GM20000 (cell line): ENCODE data around the gene SPATA24.

Source experiments
- DNase-seq: peaks from one replicate; pipeline ENCODE4 v3.0.0; 2012; ENCODE audit warnings: low spot score
- TF ChIP-seq, protein P1 (sequence below): IDR thresholded peaks from 2 replicates; pipeline ENCODE4 v1.5.1; 2012; ENCODE audit warnings: mild to moderate bottlenecking, control low read depth; ENCODE audit errors: extremely low read depth, missing control alignments

Gene SPATA24

DNA sequence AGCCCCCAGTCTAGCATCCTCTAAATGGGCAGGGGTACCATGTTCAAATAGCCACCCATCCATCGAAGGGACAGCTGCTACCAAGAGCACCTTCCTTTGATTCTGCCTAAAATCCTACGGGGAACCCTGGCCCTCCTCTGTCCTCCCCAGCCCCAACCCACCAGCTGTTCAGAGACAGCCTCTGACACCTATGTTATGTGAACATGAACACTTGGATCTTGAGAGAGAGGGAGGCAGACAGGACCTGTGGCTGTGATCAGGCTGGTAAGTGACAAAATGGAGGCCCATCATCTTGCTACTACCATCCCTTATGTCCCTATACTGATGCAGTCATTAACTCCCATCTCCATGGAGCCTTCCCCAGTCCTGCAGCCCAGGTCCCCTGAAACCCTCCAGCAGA, 29.0 kb downstream of the SPATA24 start:
- TF ChIP-seq, protein P1, sequence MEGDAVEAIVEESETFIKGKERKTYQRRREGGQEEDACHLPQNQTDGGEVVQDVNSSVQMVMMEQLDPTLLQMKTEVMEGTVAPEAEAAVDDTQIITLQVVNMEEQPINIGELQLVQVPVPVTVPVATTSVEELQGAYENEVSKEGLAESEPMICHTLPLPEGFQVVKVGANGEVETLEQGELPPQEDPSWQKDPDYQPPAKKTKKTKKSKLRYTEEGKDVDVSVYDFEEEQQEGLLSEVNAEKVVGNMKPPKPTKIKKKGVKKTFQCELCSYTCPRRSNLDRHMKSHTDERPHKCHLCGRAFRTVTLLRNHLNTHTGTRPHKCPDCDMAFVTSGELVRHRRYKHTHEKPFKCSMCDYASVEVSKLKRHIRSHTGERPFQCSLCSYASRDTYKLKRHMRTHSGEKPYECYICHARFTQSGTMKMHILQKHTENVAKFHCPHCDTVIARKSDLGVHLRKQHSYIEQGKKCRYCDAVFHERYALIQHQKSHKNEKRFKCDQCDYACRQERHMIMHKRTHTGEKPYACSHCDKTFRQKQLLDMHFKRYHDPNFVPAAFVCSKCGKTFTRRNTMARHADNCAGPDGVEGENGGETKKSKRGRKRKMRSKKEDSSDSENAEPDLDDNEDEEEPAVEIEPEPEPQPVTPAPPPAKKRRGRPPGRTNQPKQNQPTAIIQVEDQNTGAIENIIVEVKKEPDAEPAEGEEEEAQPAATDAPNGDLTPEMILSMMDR, result no peak

DNA sequence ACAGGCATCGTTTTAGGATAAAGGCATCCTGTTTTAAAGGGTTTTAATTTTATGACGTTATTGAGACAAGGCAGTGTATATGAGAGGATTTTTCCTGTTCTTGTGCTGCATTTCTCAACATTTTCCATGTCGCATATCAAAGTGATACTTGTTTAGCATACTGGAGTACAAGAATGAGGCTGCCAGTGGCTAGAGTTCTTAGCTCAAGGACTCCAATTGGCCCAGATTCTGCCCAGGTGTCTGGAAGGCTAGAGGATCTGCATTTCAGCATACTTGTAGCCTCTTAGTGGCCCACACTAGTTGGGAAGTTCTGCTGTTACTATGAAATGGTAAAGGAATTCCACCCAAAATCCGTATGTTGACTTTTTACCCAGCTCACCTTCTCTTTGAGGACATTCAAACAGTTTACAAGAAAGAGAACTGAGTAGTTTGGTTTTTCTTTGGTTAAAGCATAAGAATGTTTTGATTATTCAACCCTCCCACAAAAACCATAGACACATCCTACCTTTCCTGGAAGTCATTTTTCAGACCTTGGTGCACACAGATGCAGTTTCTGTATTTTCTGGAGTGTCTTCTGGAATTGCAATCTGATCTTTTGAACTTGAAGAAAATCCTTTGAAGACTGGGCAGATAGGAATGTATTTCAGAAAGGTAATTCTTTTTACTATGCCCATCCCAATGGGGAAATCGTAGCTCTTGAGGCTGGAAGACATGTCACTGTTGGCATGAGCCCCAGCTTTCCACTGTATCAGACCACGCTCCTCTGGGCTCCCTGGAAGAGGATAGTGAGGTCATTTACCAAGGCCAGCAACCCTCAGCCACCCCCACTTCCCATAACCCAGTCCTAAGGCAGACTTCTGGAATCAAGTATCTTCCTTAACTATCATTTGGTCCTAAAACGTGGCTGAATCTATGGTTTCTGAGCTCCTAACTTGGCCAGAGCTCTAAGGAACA, 32.1 kb downstream of the SPATA24 start:
- TF ChIP-seq, protein P1, result no peak
- no peak for DNase-seq

More for the DNA sequence above, 29.0 kb downstream of the SPATA24 start:
- no peak for DNase-seq

DNA sequence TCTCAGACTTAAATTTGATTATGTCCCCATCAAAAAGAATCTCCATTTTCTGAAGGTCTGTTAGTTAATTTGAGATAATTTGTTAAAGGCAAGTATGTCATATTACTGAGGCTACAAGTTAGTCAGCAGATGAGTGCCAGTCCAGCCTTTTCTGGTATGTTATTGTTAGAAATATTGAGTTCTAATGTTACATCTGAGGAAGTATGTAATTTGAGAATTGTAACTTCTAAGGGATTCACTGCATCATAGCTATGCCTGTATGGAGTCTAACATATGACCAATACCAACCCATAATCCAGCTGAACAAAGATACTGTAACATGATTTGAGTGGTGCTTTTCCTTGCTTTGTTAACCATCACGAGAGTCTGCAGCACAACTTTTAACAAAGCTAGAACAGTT, 34.7 kb downstream of the SPATA24 start:
- DNase-seq, result no peak
- TF ChIP-seq, protein P1, result no peak

DNA sequence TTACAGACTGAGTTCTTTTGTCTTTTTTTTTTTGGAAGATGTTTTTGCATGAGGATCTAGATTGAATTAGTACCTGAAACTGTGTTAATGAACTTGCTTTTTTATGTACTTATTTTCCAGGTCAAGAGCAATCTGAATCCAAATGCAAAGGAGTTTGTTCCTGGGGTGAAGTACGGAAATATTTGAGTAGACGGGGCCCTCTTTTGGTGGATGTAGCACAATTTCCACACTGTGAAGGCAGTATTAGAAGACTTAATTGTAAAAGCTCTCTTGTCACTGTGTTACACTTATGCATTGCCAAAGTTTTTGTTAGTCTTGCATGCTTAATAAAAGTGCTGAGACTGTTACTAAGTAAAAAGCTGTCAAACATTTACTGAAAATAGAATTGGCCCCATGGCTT, 35.3 kb downstream of the SPATA24 start:
- DNase-seq, result no peak
- TF ChIP-seq, protein P1, result no peak

DNA sequence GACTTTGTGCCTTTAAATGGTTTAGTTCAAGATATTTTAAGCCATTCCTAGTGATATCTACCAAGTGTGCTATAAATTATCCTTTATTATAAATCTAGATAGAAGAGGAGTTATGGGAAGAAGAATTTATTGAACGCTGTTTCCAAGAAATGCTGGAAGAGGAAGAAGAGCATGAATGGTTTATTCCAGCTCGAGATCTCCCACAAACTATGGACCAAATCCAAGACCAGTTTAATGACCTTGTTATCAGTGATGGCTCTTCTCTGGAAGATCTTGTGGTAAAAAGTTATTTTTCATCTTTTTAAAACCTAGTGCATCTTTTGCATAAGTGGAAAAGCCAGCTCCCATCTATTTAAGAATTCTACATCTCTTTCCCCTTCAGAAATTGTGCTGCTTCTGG, 39.4 kb downstream of the SPATA24 start:
- TF ChIP-seq, protein P1, result no peak
- DNase-seq, result no peak

DNA sequence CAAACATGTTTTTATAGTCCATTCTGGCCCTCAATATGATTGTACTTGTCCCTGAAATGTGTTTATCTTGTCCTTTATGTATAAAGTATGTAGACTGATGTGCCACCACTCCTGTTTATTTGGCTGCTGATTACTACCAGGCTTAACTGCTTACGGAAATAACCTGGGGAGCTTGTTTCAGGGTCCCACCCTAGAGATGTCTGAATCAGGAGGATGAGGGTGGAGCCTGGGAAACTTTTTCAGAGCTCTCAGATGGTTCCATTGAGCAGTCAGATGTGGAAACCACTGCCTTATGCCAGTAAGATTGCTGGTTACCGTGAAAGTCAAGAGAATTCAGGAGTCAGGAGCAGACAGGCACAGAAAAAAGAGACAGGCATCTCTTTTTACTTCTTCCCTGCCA, 40.0 kb downstream of the SPATA24 start:
- TF ChIP-seq, protein P1, result no peak
- DNase-seq, result no peak

DNA sequence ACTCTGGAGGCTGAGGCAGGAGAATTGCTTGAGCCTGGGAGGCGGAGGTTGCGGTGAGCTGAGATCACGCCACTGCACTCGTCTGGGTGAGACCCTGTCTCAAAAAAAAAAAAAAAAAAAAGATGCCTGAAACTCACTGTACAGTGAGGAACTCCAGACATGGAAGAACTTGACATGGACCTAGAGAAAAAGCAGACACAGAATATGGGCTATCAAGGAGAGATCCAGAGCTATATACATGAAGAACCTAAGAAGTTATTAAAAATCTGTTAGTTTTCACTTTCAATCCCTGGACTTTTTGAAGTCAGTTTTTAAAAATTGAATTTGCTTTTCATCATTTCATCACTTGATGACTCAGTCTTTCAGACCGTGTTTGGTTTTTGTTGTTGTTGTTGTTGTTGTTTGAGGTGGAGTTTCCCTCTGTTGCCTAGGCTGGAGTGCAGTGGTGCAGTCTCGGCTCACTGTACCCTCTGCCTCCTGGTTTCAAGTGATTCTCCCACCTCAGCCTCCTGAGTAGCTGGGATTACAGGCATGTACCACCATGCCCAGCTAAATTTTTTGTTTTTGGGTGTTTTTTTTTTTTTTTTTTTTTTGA, 42.0 kb downstream of the SPATA24 start:
- DNase-seq, result no peak
- TF ChIP-seq, protein P1, result no peak
